Peyer's patch (tissue), 4 donors: ENCODE results near the gene TMEM222.
A peak's percentile ranks its signal among the peaks of the same experiment; 100 is the strongest.

Experiments
- CTCF ChIP-seq, 6 experiments: fragments of 450-650 bp in 4 of 6; fragments of 200-600 bp in 2 of 6; sonication (generic) in 1 of 6; IDR thresholded peaks; one replicate each; pipeline ENCODE4 v1.5.1; 2017 to 2019; ENCODE audit warnings: antibody characterized with exemption in 6 of 6, mild to moderate bottlenecking in 3 of 6, moderate library complexity in 1 of 6
- POLR2A ChIP-seq, 2 donors: fragments of 450-650 bp; IDR thresholded peaks; one replicate each; pipeline ENCODE4 v1.5.1; 2017; ENCODE audit warnings: antibody characterized with exemption in 2 of 2, mild to moderate bottlenecking in 2 of 2, moderate library complexity in 2 of 2

GRCh38 chr1:27357281-27358037 lies 35.5 kb downstream of the TMEM222 start:
- peak; percentile 95 to 100 (median 96) for TF ChIP-seq CTCF (IDR thresholded peaks at IDR 0.05)
- TF ChIP-seq POLR2A (IDR thresholded peaks at IDR 0.05) = no peak
